Measurements from ENCODE around the gene ZNF398. TPM values are rescaled to one million over a fixed set of nuclear protein-coding genes. Genes with fewer than 3 reads are reported as not detected.

Gene ZNF398
- total and polyA plus RNA-seq, 3 donors from 2014 or later = 25.3 to 35.3 (median 29.4) TPM

DNA sequence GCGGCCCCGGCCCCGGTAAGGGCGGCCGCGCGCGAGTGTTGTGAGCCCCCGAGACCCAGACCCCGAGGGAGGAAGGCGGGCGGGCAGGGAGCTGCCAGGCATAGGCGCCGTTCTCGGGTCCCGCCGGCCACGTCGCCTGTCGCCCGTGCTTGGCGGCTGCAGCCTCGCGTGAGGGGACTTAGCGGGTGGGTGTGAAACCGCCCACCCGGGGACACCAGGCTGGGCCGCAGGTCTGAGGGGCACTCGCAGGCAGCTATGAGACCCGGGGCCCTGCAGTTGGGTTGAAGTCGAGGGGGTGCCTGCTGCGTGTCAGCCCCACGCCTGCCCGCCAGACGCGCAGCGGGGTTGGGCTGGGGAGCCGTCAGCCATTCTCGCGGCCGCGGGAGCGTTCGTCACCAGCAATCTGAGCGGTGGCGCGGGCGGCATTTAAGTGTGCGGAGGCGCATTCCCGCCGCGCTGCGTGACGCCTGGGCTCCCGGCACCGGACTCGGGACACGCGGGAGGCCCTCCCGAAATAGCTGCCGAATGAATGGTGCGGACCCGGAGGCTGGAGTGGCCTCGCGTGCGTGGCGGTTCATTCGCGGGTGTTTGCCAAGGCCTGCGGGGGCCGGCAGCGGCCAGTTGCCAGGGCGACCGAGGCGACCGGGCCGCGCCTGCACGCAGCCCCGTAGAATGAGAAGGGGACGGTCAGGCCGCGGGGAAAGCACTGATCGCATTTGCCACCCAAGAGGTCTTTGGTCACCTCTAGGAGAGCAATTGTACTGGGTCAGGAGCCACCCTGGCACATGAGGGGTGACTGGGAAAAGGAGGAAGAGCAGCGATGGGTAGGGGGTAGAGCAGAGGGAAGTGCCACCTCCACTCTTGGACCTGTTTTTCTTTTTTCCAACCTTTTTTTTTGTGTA lies 750 bp downstream of the ZNF398 start:
- 0 to 1% methylated on average over 4 to 30 of the region's 86 CpGs for WGBS, 2 donors
- intact Hi-C loops (cut with DNase I; ENCODE audit: low total_unique reads) = no loop called here
- H3K9me3 ChIP-seq = no peaks in the 10 kb centered on the region

DNA sequence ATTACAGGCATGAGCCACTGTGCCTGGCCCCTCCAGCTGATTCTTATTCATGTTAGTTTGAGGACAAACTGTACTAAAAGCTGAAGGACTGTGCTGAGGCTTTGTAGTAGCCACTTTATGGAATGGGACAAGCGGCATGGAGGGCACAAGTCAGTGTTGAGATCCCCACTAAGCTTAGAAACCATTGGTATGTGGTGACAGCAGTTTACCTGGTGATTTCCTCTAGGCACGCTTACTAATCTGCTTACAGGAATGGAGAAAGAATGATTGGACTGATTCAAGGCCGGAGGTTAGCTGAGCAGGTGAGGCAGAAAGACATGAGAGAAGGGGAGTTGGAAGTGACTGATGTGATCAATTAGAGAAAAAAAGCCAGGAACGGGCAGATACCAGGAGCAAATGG lies 3.7 kb downstream of the ZNF398 start:
- Histone ChIP-seq H3K4me1 (no peaks in the 10 kb centered on the region), H3K36me3 (ENCODE audit: low read depth, missing control alignments) (no peaks in the 10 kb centered on the region), H3K27me3 (no peaks in the 10 kb centered on the region), H3K4me3 (no peak overlapping the region), H3K27ac (no peak overlapping the region), H3K9me3 (no peaks in the 10 kb centered on the region)
- DNase-seq = no peak
- intact Hi-C loops (cut with DNase I; ENCODE audit: low total_unique reads) = no loop called here
- TF ChIP-seq POLR2A (IDR thresholded peaks at IDR 0.05) = no peak
- TF ChIP-seq, protein P1, sequence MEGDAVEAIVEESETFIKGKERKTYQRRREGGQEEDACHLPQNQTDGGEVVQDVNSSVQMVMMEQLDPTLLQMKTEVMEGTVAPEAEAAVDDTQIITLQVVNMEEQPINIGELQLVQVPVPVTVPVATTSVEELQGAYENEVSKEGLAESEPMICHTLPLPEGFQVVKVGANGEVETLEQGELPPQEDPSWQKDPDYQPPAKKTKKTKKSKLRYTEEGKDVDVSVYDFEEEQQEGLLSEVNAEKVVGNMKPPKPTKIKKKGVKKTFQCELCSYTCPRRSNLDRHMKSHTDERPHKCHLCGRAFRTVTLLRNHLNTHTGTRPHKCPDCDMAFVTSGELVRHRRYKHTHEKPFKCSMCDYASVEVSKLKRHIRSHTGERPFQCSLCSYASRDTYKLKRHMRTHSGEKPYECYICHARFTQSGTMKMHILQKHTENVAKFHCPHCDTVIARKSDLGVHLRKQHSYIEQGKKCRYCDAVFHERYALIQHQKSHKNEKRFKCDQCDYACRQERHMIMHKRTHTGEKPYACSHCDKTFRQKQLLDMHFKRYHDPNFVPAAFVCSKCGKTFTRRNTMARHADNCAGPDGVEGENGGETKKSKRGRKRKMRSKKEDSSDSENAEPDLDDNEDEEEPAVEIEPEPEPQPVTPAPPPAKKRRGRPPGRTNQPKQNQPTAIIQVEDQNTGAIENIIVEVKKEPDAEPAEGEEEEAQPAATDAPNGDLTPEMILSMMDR (IDR thresholded peaks at IDR 0.05) = no peak
- 66 to 67% methylated on average over 4 of the region's 4 CpGs for WGBS, 2 donors

More for the DNA sequence above, 750 bp downstream of the ZNF398 start:
- peak; percentile 66 for DNase-seq
- Histone ChIP-seq H3K4me1 (no peaks in the 10 kb centered on the region), H3K4me3 (peak overlapping the region; percentile 96), H3K36me3 (ENCODE audit: low read depth, missing control alignments) (no peaks in the 10 kb centered on the region), H3K27me3 (no peaks in the 10 kb centered on the region), H3K27ac (peak overlapping the region; percentile 81 to 92)
- TF ChIP-seq, protein P1 (IDR thresholded peaks at IDR 0.05) = no peak
- TF ChIP-seq POLR2A (IDR thresholded peaks at IDR 0.05) = no peak

DNA sequence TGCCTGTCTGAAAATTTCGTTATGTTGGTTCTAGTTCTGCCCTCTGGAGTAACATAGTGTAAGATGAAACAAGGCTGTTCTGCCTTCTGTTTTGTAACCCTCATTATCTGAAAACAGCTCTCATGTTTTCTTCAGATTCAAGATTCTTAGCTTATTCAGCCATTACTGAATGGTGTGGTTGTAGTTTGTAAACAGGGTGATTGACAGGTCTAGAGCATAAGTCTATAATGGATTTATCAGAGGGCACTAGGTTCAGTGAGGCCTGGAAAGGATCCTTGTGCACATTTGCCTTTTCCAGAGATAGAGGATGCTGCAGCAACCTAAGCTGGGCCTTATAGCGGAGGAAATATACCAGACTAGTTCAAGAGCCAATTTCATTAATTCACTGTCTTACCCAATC lies 6.1 kb downstream of the ZNF398 start:
- WGBS, 2 donors = 90 to 95% methylated on average over 2 of the region's 2 CpGs
- Histone ChIP-seq H3K4me3 (no peak overlapping the region), H3K36me3 (ENCODE audit: low read depth, missing control alignments) (no peaks in the 10 kb centered on the region), H3K27me3 (no peaks in the 10 kb centered on the region), H3K4me1 (no peaks in the 10 kb centered on the region), H3K9me3 (no peaks in the 10 kb centered on the region), H3K27ac (no peak overlapping the region)
- TF ChIP-seq, protein P1 (IDR thresholded peaks at IDR 0.05) = no peak
- no peak for TF ChIP-seq POLR2A (IDR thresholded peaks at IDR 0.05)
- no peak for DNase-seq
- intact Hi-C loops (cut with DNase I; ENCODE audit: low total_unique reads) = no loop called here

DNA sequence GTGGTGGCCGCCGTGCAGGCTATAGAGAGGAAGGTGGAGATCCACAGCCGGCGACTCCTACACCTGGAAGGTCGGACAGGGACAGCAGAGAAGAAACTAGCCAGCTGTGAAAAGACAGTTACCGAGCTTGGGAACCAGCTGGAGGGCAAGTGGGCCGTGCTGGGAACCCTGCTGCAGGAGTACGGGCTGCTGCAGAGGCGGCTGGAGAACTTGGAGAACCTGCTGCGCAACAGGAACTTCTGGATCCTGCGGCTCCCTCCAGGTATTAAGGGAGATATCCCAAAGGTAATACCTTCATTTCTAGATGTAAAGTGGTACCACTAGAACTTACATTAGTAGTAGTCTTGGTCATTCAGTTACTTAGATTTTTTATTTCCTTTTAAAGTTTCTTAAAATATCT lies 6.8 kb downstream of the ZNF398 start:
- WGBS, 2 donors = 71 to 74% methylated on average over 11 of the region's 11 CpGs
- intact Hi-C loops (cut with DNase I; ENCODE audit: low total_unique reads) = no loop called here

More for the DNA sequence above, 6.8 kb downstream of the ZNF398 start:
- no peak overlapping the region for H3K27ac ChIP-seq
- no peak for DNase-seq
- TF ChIP-seq, protein P1 (IDR thresholded peaks at IDR 0.05) = no peak
- no peak for TF ChIP-seq POLR2A (IDR thresholded peaks at IDR 0.05)
- no peaks in the 10 kb centered on the region for H3K27me3 ChIP-seq
- no peaks in the 10 kb centered on the region for H3K36me3 ChIP-seq (ENCODE audit: low read depth, missing control alignments)
- H3K9me3 ChIP-seq = no peaks in the 10 kb centered on the region
- H3K4me3 ChIP-seq = no peak overlapping the region
- no peaks in the 10 kb centered on the region for H3K4me1 ChIP-seq
